Esophagus squamous epithelium (tissue), 4 donors: ENCODE data around the gene ATG2A.

ENCODE experiments used
- POLR2A ChIP-seq, 4 donors: fragments of 450-650 bp; IDR thresholded peaks; one replicate each; pipeline ENCODE4 v1.6.1; 2017; ENCODE audit warnings: antibody characterized with exemption in 4 of 4, mild to moderate bottlenecking in 4 of 4, moderate library complexity in 3 of 4
- TF ChIP-seq, protein P1 (sequence below), 6 experiments: fragments of 450-650 bp in 4 of 6; fragments of 200-600 bp in 2 of 6; sonication (generic) in 2 of 6; IDR thresholded peaks; one replicate each; pipeline ENCODE4 v1.5.1; 2016 to 2019; ENCODE audit warnings: antibody characterized with exemption in 6 of 6, mild to moderate bottlenecking in 4 of 6, moderate library complexity in 4 of 6

DNA sequence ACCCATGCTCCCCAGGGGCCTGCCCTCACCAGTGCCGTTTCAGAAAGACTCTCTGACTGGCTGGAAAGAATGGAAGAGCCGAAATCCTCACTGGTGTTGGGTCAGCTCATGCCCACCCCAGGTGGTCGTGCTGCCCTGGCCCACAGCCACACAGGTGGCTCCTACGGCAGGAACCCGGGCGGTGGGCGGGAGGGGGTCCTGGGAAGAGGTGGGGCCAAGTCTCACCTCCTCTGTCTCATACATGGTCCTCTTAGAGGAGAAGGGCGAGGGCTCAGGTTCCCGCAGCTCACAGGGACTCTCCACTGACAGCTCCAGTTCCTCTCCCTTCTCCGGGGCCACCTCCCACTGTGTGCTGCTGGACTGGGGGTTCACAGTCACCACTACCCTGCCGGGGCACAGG is 8.2 kb downstream of the ATG2A start:
- TF ChIP-seq, protein P1, sequence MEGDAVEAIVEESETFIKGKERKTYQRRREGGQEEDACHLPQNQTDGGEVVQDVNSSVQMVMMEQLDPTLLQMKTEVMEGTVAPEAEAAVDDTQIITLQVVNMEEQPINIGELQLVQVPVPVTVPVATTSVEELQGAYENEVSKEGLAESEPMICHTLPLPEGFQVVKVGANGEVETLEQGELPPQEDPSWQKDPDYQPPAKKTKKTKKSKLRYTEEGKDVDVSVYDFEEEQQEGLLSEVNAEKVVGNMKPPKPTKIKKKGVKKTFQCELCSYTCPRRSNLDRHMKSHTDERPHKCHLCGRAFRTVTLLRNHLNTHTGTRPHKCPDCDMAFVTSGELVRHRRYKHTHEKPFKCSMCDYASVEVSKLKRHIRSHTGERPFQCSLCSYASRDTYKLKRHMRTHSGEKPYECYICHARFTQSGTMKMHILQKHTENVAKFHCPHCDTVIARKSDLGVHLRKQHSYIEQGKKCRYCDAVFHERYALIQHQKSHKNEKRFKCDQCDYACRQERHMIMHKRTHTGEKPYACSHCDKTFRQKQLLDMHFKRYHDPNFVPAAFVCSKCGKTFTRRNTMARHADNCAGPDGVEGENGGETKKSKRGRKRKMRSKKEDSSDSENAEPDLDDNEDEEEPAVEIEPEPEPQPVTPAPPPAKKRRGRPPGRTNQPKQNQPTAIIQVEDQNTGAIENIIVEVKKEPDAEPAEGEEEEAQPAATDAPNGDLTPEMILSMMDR (IDR thresholded peaks at IDR 0.05), result no peak
- no peak for TF ChIP-seq POLR2A (IDR thresholded peaks at IDR 0.05)
